ENCODE measurements around the gene DDX27. TPM values are rescaled to one million over a fixed set of nuclear protein-coding genes. Genes with fewer than 3 reads are reported as not detected.

The DDX27 gene
- 10 to 100 TPM; 63.1 to 64.8 TPM for total RNA-seq

DNA sequence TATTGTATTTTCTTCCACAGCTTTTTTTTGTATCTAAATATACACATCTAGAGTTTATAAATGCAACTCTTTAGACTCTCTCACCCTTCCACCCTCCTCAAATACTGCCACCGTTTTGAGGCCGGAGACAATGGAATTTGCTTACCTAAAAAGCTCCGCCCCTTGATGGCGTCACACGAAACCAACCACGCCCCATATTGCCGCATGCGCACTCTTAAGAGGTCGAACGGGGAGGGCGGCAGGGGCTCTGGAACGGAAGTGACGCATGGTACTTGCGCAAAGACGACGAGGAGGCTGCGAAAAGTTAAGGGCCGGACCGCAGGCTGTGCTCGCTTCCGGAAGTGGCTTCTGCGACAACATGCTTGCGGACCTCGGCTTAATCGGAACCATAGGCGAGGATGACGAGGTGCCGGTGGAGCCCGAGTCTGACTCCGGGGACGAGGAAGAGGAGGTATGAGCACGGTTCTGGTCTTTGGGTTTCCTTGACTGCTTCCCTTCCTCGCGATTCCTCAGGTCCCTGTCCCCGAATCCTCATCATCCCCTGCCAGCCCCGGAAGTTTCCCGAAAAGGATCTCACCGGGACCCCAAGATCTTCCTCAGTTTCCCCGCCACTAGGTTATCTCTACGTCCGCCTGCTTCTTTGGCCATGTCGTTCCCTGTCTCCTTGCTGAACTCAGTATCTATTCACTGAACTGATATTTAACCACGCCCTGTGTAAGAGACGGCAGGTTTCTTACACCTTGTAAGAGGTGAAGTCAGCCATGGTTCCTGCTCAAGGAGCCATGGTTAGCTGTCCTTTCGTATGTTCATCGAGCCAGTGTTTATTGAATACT, at the start of gene DDX27:
Gene DDX27, plus strand, starts transcription at position 326 of the 833 bp plus-strand sequence. Its CDS starts 33 bp downstream, at position 359.
- POLR2A ChIA-PET, result interaction anchor here (0.7 to 1.0 kb wide), 2 partner anchors 28 to 31 kb away, joined by 4 to 11 read pairs; partner anchors contain the start of gene STAU1
- CTCF ChIA-PET, result interaction anchor here (0.7 to 1.9 kb wide), 6 partner anchors 45 to 666 kb away, joined by 3 to 6 read pairs (median 4); no protein-coding TSS in a partner anchor

DNA sequence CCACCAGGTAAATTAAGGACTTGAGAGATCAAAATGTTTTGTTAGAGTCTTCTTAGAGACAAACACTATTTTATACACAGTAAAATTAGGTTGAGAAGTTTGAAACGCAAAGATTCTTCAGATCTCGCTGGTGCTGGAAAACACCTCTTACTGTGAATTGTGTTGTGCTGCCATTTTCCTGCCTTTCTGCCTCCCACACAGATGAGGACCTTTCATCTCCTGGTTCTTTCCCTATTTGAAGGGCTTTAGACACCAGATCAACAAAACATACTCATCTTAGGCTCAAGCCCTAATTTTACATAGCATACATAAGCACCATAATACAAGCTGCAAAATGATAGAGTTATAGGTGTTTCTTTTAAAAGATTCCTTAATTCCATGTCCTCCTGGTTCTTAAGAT, 49.7 kb upstream of the DDX27 start:
- ChIA-PET POLR2A (no interaction called here), CTCF (no interaction called here)

GRCh38 chr20:49170714-49171113, 48.5 kb upstream of the DDX27 start:
- ChIA-PET POLR2A (no interaction called here), CTCF (no interaction called here)

DNA sequence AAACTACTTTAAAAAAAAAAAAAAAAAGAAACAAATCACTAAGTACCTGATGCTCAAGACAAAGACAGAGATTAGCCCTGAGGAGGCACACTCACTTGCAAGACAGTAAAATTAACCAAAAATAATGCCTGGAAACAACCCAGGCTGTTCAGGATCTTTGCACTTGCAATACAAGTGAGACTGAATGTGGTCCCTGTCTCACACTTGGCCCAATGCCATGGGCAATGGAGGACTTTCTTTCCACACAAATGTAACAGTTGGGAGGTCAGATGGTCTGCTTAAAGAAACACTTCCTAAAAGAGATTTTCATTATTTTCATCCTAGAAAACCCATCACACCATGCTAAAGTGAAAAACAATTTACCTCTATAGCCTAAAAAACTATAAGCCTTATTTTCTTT, 47.3 kb upstream of the DDX27 start:
- ChIA-PET POLR2A (no interaction called here), CTCF (no interaction called here)

DNA sequence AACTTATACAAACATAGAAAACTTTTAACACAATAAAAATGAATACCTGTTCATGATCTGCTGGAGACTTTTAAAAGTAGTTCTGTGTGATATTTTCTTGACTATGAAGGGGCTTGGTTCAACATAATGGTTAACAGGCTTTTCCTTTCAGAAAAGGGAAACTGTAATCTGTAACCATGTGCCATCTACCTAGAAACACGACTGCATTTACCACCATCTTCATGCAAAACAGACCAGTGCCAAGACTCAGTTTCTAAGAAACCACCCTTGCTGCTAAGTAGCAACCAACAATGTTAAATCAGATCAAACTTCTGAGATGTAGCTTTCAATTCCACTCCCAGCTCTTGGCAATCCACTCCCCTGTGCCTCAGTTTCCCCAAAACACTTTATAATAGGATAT, 46.8 kb upstream of the DDX27 start:
- ChIA-PET CTCF (no interaction called here), POLR2A (interaction anchor here (0.7 kb wide), 1 partner anchor 11 kb away, joined by 3 read pairs; no protein-coding TSS in a partner anchor)

DNA sequence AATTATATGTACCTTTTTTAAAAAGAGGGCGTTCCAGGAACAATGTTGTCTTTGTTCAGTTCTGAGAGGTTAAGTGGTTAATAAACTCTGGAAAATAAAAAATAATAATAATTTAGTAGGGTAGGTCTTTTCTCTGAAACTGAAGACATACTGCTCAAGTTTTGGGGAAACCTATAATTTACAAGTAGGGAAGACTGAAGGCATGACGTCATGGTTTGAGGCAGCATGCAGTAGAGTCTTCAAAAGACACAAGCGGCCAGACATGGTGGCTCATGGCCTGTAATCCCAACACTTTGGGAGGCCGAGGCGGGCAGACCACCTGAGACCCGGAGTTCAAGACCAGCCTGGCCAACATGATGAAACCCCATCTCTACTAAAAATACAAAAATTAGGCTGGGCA, 45.0 kb upstream of the DDX27 start:
- POLR2A ChIA-PET, result no interaction called here

DNA sequence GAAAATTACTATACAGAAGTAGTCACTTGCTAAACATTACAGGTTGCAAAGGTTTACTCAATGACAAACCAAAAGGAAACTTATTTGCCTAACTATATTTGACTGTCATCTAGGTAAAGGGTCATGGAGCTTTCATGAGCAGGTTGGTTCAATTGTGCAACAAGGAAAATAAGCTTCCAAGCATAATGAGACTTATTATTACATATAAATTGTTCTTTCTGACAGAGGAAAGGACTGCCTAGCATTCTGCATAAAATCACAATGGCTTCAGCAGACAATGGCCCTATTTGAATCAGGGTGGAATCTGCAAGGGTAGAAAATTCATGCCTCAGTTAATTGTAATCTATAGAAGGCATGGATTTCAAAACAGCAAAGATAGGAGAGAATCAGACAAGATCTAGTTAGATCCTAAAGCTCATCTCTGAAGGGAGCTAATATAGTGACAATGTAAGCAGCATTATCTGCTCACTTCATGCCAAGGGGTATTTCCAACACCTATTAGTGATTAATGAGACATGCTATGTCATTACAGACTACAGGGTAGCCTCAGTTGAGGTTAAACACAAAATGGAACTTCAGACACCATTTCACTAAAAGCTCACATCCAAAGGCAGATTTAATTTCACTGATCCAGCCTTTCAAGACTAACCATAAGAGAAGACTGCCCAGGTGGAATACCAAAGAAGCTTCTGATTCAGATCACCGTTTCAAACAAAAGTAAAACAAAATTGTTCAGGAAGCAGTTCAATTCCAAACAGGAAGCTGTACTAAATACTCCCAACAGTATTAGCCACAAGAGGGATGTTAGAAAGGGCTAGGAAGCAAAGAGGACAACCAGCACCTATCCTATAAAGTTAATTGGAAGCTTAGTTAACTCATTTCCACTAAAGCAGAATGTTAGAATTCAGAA, 39.6 kb upstream of the DDX27 start:
- POLR2A ChIA-PET, result interaction anchor here (0.6 to 0.7 kb wide), 2 partner anchors 54 to 563 kb away, joined by 5 to 6 read pairs; no protein-coding TSS in a partner anchor
- CTCF ChIA-PET, result interaction anchor here (3.1 to 3.3 kb wide), 2 partner anchors 14 to 37 kb away, joined by 11 to 16 read pairs; no protein-coding TSS in a partner anchor

More for the DNA sequence above, 45.0 kb upstream of the DDX27 start:
- CTCF ChIA-PET, result no interaction called here

GRCh38 chr20:49181265-49181877, 37.8 kb upstream of the DDX27 start:
- POLR2A ChIA-PET, result interaction anchor here (0.8 kb wide), 1 partner anchor 14 kb away, joined by 5 read pairs; no protein-coding TSS in a partner anchor
- CTCF ChIA-PET, result interaction anchor here (0.6 to 3.3 kb wide), 4 partner anchors 15 to 36 kb away, joined by 3 to 16 read pairs (median 7); no protein-coding TSS in a partner anchor

GRCh38 chr20:49183444-49183843, 35.8 kb upstream of the DDX27 start:
- ChIA-PET POLR2A (interaction anchor here (0.5 kb wide), 1 partner anchor 11 kb away, joined by 3 read pairs; no protein-coding TSS in a partner anchor), CTCF (interaction anchor here (0.7 kb wide), 1 partner anchor 82 kb away, joined by 3 read pairs; no protein-coding TSS in a partner anchor)

DNA sequence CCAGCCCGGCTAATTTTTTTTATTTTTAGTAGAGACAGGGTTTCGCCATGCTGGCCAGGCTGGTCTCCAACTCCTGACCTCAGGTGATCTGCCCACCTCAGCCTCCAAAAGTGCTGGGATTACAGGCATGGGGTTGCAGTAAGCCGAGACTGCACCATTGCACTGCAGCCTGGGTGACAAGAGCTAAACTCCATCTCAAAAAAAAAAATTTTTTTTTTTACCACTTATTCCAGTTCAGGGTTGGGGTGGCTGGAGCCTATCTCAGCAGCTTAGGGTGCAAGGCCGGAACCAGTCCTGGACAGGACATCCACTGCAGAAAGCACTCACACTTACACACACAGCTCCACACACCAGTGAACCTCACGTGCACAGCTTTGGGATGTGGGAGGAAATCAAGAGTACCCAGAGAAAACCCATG, 35.1 kb upstream of the DDX27 start:
- ChIA-PET CTCF (interaction anchor here (0.7 to 1.4 kb wide), 3 partner anchors 32 to 83 kb away, joined by 3 to 5 read pairs (median 4); no protein-coding TSS in a partner anchor), POLR2A (interaction anchor here (0.8 to 1.1 kb wide), 2 partner anchors 17 to 18 kb away, joined by 3 read pairs; no protein-coding TSS in a partner anchor)

GRCh38 chr20:49184691-49185070, 34.5 kb upstream of the DDX27 start:
- ChIA-PET CTCF (interaction anchor here (1.0 to 1.4 kb wide), 2 partner anchors 31 to 51 kb away, joined by 4 to 5 read pairs; no protein-coding TSS in a partner anchor), POLR2A (interaction anchor here (0.8 to 1.1 kb wide), 2 partner anchors 17 to 19 kb away, joined by 3 read pairs; no protein-coding TSS in a partner anchor)

GRCh38 chr20:49185071-49185761, 34.0 kb upstream of the DDX27 start:
- ChIA-PET CTCF (interaction anchor here (1.0 to 1.6 kb wide), 3 partner anchors 31 to 51 kb away, joined by 3 to 5 read pairs (median 4); no protein-coding TSS in a partner anchor), POLR2A (interaction anchor here (0.6 to 1.1 kb wide), 3 partner anchors 18 to 22 kb away, joined by 3 to 6 read pairs (median 3); no protein-coding TSS in a partner anchor)

DNA sequence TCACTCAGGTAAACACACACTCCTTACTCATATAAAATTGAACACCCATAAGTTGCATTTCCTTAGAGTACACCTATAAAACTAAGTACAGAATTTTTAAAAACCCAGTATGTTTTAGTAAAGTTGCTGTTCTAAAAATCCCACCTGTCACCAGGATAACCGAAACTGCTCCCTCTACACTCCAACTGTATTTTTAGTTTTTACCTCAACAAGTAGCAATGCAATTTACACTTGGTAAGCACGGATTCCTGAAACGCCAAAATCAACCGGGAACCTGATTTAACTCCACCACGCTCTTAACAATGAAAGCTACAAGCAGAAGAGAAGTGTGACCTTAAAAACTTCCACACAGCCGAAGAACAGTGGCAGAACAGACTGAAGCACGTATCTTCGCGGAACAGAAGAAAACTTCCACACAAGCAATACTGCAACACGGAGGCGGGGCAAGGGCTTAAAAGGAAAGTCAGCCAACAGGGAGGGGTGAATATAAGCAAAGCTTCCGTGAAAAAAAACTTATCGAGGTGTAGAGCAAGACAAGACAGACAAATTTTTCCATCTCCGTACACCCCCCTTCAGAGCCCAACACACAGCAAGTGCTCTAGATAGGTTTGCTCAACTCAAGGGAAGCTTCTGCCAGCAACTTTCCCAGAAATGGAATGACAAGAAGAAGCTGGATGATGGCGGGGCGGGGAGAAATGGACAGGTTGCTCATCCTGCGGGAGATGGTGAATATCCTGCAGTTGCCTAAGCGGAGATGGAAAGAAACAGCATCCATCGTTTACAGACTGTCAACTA, 32.5 kb upstream of the DDX27 start:
- POLR2A ChIA-PET, result interaction anchor here (0.5 to 1.4 kb wide), 3 partner anchors 30 to 90 kb away, joined by 3 to 5 read pairs (median 3); no protein-coding TSS in a partner anchor
- CTCF ChIA-PET, result interaction anchor here (0.7 to 1.6 kb wide), 4 partner anchors 20 to 43 kb away, joined by 3 to 6 read pairs (median 4); no protein-coding TSS in a partner anchor

- CTCF ChIA-PET, result interaction anchor here (0.7 to 1.6 kb wide), 4 partner anchors 21 to 44 kb away, joined by 3 to 6 read pairs (median 4); no protein-coding TSS in a partner anchor
- POLR2A ChIA-PET, result interaction anchor here (0.5 to 1.4 kb wide), 6 partner anchors 12 to 141 kb away, joined by 3 to 5 read pairs (median 4); no protein-coding TSS in a partner anchor
Measured at GRCh38 chr20:49187330-49187850, 31.8 kb upstream of the DDX27 start.

DNA sequence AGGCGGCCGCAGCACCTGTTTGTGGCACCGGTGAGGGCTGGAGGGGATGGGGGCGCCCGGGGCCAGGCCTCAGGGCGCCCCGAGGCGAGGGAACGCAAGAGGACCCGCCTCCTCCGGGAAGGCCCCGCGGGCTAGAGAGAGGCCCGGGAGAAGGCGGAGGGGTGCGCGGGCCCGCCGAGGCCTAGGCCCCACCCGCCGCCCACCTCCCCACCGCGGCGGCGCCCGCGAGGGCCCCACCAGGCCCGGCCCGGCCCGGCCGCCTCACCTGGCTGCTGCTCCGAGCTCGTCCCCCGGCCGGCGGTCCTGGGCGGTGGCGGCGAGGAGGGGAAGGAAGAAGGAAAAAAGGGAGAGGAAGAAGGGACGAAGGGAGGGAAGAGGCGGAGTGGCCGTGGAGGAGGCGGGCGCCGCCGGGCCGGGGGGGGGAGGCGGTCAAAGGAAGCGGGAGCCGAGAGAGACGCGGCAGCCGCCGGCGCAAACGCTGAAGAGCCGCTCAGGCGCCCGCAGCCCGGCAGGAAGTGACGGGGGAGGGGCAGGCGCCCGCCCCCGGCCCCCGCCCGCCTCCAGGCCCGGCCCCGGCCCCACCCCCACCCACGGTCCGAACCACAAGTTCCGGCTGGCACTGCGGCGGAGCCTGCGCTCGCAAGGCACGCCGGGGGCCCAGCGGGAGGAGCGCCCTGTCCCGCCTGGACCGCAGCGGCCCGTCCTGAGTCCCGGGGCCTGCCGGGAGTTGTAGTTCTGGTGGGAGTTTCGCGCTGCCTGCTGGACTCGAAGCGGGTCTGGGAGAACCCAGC, 31.2 kb upstream of the DDX27 start, which contains the start of gene STAU1:
Gene STAU1, minus strand, starts transcription at position 484 of the 791 bp plus-strand sequence. CDS start 22,133 bp downstream, outside the sequence.
- POLR2A ChIA-PET, result interaction anchor here (0.5 to 1.4 kb wide), 6 partner anchors 12 to 141 kb away, joined by 3 to 11 read pairs (median 5); partner anchors contain the start of gene DDX27
- CTCF ChIA-PET, result interaction anchor here (1.1 to 2.0 kb wide), 2 partner anchors 28 to 55 kb away, joined by 5 to 8 read pairs; no protein-coding TSS in a partner anchor

All from activated CD8-positive, alpha-beta memory T cell treated with anti-CD3 and anti-CD28 coated beads for 36 hours (primary cell).